SK-N-SH treated with all-trans-retinoic acid at 6 μM for 48 hours (cell line): ENCODE results near the gene CCDC150.

Experiments used
- ZFP30 ChIP-seq: fragments of 450-650 bp; formaldehyde crosslinking; IDR thresholded peaks from 2 replicates; pipeline ENCODE4 v1.5.0; 2022; ENCODE audit warnings: mild to moderate bottlenecking, moderate library complexity
- TF ChIP-seq, protein P1 (sequence below): fragments of 250-450 bp; sonication (Bioruptor Pico); IDR thresholded peaks from 2 replicates; pipeline ENCODE4 v1.8.0; 2020; ENCODE audit warnings: mild to moderate bottlenecking, moderate library complexity, borderline replicate concordance

DNA sequence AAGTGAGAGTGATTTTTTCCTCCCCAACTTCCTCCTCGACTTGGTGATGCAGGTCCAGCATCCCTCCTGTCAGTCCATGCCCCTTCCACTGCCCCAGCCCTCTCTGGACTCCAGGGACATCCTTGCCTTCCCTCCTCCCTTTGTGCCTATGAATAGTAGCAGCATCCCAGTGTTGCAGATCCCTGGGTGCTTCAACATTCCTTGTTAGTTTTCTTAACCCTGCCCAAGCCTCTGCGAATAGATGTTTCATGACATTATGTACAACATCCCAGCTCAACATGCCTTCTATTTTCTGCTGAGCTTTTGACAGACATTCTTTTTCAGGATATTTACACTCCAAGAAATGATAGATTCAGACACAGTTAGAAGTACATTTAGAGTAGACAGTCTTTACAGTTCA lies 35.3 kb upstream of the CCDC150 start:
- TF ChIP-seq, protein P1, sequence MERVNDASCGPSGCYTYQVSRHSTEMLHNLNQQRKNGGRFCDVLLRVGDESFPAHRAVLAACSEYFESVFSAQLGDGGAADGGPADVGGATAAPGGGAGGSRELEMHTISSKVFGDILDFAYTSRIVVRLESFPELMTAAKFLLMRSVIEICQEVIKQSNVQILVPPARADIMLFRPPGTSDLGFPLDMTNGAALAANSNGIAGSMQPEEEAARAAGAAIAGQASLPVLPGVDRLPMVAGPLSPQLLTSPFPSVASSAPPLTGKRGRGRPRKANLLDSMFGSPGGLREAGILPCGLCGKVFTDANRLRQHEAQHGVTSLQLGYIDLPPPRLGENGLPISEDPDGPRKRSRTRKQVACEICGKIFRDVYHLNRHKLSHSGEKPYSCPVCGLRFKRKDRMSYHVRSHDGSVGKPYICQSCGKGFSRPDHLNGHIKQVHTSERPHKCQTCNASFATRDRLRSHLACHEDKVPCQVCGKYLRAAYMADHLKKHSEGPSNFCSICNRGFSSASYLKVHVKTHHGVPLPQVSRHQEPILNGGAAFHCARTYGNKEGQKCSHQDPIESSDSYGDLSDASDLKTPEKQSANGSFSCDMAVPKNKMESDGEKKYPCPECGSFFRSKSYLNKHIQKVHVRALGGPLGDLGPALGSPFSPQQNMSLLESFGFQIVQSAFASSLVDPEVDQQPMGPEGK (CRISPR knock-in tag) = no peak
- no peak for TF ChIP-seq ZFP30 (CRISPR knock-in tag)
